GM12878 (cell line): ENCODE results near the gene NRXN3. TPM values are rescaled to one million over a fixed set of nuclear protein-coding genes. Genes with fewer than 3 reads are reported as not detected.

Source experiments
- ATAC-seq: fragments of 200-7000 bp; cut with Tn5 transposase; 3 replicates; pipeline ENCODE4 v1.9.1; 2020; ENCODE audit warnings: mild to moderate bottlenecking, moderate library complexity
- BruUV-seq: library from RNA; stranded (reverse); fragments of 400-500 nt; replicated peaks from 2 replicates; lab custom pipeline; 2021; lab: Mats Ljungman, UMichigan
- CTCF ChIA-PET: fragments of 300-600 bp; sonication (Branson Sonifier 250); formaldehyde crosslinking; extraction: SDS; loops from one replicate; lab custom pipeline; 2021; ENCODE audit warnings: inconsistent platforms; lab: Yijun Ruan, JAX
- POLR2A ChIA-PET: fragments of 350-600 bp; formaldehyde crosslinking; extraction: SDS; loops from one replicate; lab custom pipeline; 2021; ENCODE audit warnings: inconsistent platforms; lab: Charles Lee
- RAD21 ChIA-PET: fragments of 300-600 bp; sonication (Branson Sonifier 250); formaldehyde crosslinking; loops from one replicate; lab custom pipeline; 2023; ENCODE audit warnings: antibody characterized with exemption; ENCODE audit not compliant: unreplicated experiment; lab: Charles Lee
- SMC1A ChIA-PET: fragments of 300-600 bp; sonication (Branson Sonifier 250); formaldehyde crosslinking; loops from one replicate; lab custom pipeline; 2023; ENCODE audit not compliant: unreplicated experiment, uncharacterized antibody; lab: Charles Lee
- DNase-seq: peaks from one replicate; pipeline ENCODE4 v3.0.0-alpha.2; 2011; ENCODE audit warnings: low read depth, low spot score
- FAIRE-seq: peaks from 3 replicates; lab custom pipeline; 2011; peaks lifted over from hg19 to GRCh38; lab: Jason Lieb, UNC
- H2AFZ ChIP-seq: 2 replicates; pipeline ENCODE4 v1.6.0; 2011; ENCODE audit warnings: low read depth, low read length, control low read depth; ENCODE audit not compliant: control insufficient read depth
- H3K27ac ChIP-seq: 2 replicates; pipeline ENCODE4 v1.5.1; 2011; ENCODE audit warnings: control low read depth; ENCODE audit not compliant: control insufficient read depth, insufficient read depth
- H3K27me3 ChIP-seq, 2 experiments: replicated peaks in 1 of 2; 2 replicates each; pipeline versions ENCODE4 v1.6.0 to v1.6.1; 2011; ENCODE audit warnings: low read length in 1 of 2; ENCODE audit not compliant: control insufficient read depth in 2 of 2, insufficient read depth in 2 of 2
- H3K36me3 ChIP-seq, 2 experiments: 2 replicates each; pipeline ENCODE4 v1.5.1; 2011; ENCODE audit warnings: low read length in 1 of 2; ENCODE audit not compliant: control insufficient read depth in 2 of 2, insufficient read depth in 2 of 2
- H3K4me1 ChIP-seq: 2 replicates; pipeline ENCODE4 v1.6.1; 2011; ENCODE audit warnings: mild to moderate bottlenecking, low read length, moderate library complexity, mixed read lengths; ENCODE audit not compliant: control insufficient read depth, insufficient read depth
- H3K4me2 ChIP-seq: 2 replicates; pipeline ENCODE4 v1.6.0; 2011; ENCODE audit warnings: control low read depth; ENCODE audit not compliant: control insufficient read depth, insufficient read depth
- H3K4me3 ChIP-seq: fragments of 200-600 bp; sonication (generic); 2 replicates; pipeline ENCODE4 v1.5.1; 2016
- H3K79me2 ChIP-seq: 2 replicates; pipeline ENCODE4 v1.6.0; 2011; ENCODE audit warnings: low read length; ENCODE audit not compliant: control insufficient read depth, insufficient read depth
- H3K9ac ChIP-seq: 2 replicates; pipeline ENCODE4 v1.8.0; 2011; ENCODE audit warnings: low read length, control low read depth, mixed read lengths; ENCODE audit not compliant: control insufficient read depth, insufficient read depth
- H3K9me3 ChIP-seq: replicated peaks from 3 replicates; pipeline ENCODE4 v1.5.1; 2011; ENCODE audit warnings: mild to moderate bottlenecking, low read length; ENCODE audit not compliant: control insufficient read depth, insufficient read depth
- H4K20me1 ChIP-seq: 2 replicates; pipeline ENCODE4 v1.6.0; 2011; ENCODE audit not compliant: control insufficient read depth, insufficient read depth
- MTA3 ChIP-seq: IDR thresholded peaks from 2 replicates; pipeline ENCODE4 v1.6.1; 2012; ENCODE audit warnings: low read length, inconsistent platforms, borderline replicate concordance
- NFIC ChIP-seq: IDR thresholded peaks from 2 replicates; pipeline ENCODE4 v1.6.1; 2012; ENCODE audit warnings: low read depth, mild to moderate bottlenecking, inconsistent platforms, low read length, moderate library complexity
- NR2C1 ChIP-seq: fragments of 450-650 bp; IDR thresholded peaks from 2 replicates; pipeline ENCODE4 v1.6.1; 2017; ENCODE audit warnings: antibody characterized with exemption, mild to moderate bottlenecking, moderate library complexity
- NRF1 ChIP-seq: conservative IDR thresholded peaks from 2 replicates; pipeline ENCODE4 v1.6.1; 2011; ENCODE audit warnings: mild to moderate bottlenecking, low read depth, low read length, improper control_type of control experiment
- PAX8 ChIP-seq: fragments of 450-650 bp; IDR thresholded peaks from 2 replicates; pipeline ENCODE4 v1.6.1; 2017; ENCODE audit warnings: mild to moderate bottlenecking, moderate library complexity
- SIN3A ChIP-seq: IDR thresholded peaks from 2 replicates; pipeline ENCODE4 v1.6.1; 2012; ENCODE audit warnings: low read depth, low read length, improper control_type of control experiment
- SKIL ChIP-seq: fragments of 450-650 bp; IDR thresholded peaks from 2 replicates; pipeline ENCODE4 v1.6.1; 2017; ENCODE audit warnings: mild to moderate bottlenecking, low read depth, inconsistent platforms; ENCODE audit not compliant: poor library complexity, severe bottlenecking
- SREBF2 ChIP-seq: IDR thresholded peaks from 2 replicates; pipeline ENCODE4 v1.6.1; 2012; ENCODE audit warnings: mild to moderate bottlenecking, low read length
- TCF12 ChIP-seq: IDR thresholded peaks from 2 replicates; pipeline ENCODE4 v1.6.1; 2011; ENCODE audit warnings: low read depth, mild to moderate bottlenecking, low read length
- TCF7 ChIP-seq: IDR thresholded peaks from 2 replicates; pipeline ENCODE4 v1.6.1; 2014; ENCODE audit warnings: antibody characterized with exemption, borderline replicate concordance
- ZNF622 ChIP-seq: fragments of 450-650 bp; IDR thresholded peaks from 2 replicates; pipeline ENCODE4 v1.6.1; 2017; ENCODE audit warnings: mild to moderate bottlenecking, inconsistent platforms
- WGBS: methylation state at CpG from one replicate; pipeline ENCODE4 v1.1.6; 2016; ENCODE audit warnings: low lambda C conversion rate; ENCODE audit not compliant: insufficient replicate concordance, insufficient coverage; ENCODE audit errors: missing lambda C conversion rate; 5-methylcytosine and 5-hydroxymethylcytosine counted together
- in situ Hi-C: fragments of 300-500 bp; cut with MboI; formaldehyde crosslinking; loops from 9 replicates; pipeline ENCODE4 v1.14.3; 2018; ENCODE audit warnings: mixed read lengths
- intact Hi-C: fragments of 100-400 bp; cut with micrococcal nuclease; formaldehyde crosslinking; loops from one replicate; pipeline ENCODE4 v1.14.2; 2022; ENCODE audit not compliant: unreplicated experiment
- polyA plus RNA-seq, 11 experiments: library from polyadenylated mRNA; depleted of rRNA in 4 of 11; unstranded in 6 of 11; stranded (reverse) in 5 of 11; fragments of >200 nt; fragmentation: Nextera tagmentation in 4 of 11; fragmentation: Illumina TruSeq in 1 of 11; extraction: Ambion mirVana in 4 of 11; extraction: Trizol in 1 of 11; gene quantifications; 1 replicate in 1 of 11; 2 replicates in 10 of 11; pipeline versions ENCODE4 v1.2.1 to v1.2.3, GENCODE V29; 2011 to 2016; ENCODE audit warnings: inconsistent platforms in 2 of 11, missing spikeins in 2 of 11, low read depth in 1 of 11
- total RNA-seq, 4 experiments: library from RNA; depleted of rRNA in 3 of 4; stranded (reverse); fragments of >200 nt in 3 of 4; fragmentation: Illumina TruSeq in 1 of 4; extraction: Trizol in 1 of 4; gene quantifications; 2 replicates each; pipeline versions ENCODE4 v1.2.1 to v1.2.3, GENCODE V29; 2013 to 2021
- TF ChIP-seq, protein P1 (sequence below): IDR thresholded peaks from 2 replicates; pipeline ENCODE4 v1.6.1; 2011; ENCODE audit warnings: mild to moderate bottlenecking, low read depth, low read length, moderate library complexity; ENCODE audit not compliant: insufficient replicate concordance
- TF ChIP-seq, protein P2 (sequence below): fragments of 450-650 bp; IDR thresholded peaks from 2 replicates; pipeline ENCODE4 v1.6.1; 2016; ENCODE audit warnings: mild to moderate bottlenecking
- TF ChIP-seq, protein P3 (sequence below): fragments of 450-650 bp; conservative IDR thresholded peaks from 2 replicates; pipeline ENCODE4 v1.6.1; 2017; ENCODE audit warnings: mild to moderate bottlenecking, moderate library complexity
- TF ChIP-seq, protein P4 (sequence below): fragments of 450-650 bp; IDR thresholded peaks from 2 replicates; pipeline ENCODE4 v1.6.1; 2017; ENCODE audit warnings: mild to moderate bottlenecking, moderate library complexity

Gene NRXN3
- total and polyA plus RNA-seq, 10 of the 15 experiments (the other 5 are each of a cell fraction or from before 2014, with no cell fraction given), result 0.52 to 3.3 (median 1.4) TPM

- H3K36me3 ChIP-seq, result no peaks in the 10 kb centered on the region
- POLR2A ChIA-PET, result no interaction called here
- no peaks in the 10 kb centered on the region for H3K4me1 ChIP-seq
- no peaks in the 10 kb centered on the region for H4K20me1 ChIP-seq
- RAD21 ChIA-PET, result no interaction called here
- no peak for DNase-seq
- H3K27me3 ChIP-seq, result peaks cover 0 to 4% of the 10 kb centered on the region in 2 experiments; a peak in 3 of 4 replicates
- no peak overlapping the region for H3K4me2 ChIP-seq
- CTCF ChIA-PET, result no interaction called here
- H3K79me2 ChIP-seq, result no peaks in the 10 kb centered on the region
- intact Hi-C loops (no loop called here), in situ Hi-C loops (no loop called here)
- WGBS, result 52% methylated on average over 7 of the region's 7 CpGs
- SMC1A ChIA-PET, result no interaction called here
- no peak overlapping the region for H3K9ac ChIP-seq
- H3K27ac ChIP-seq, result no peak overlapping the region
- no peak for FAIRE-seq
- ATAC-seq, result no peak
- no peak overlapping the region for H3K4me3 ChIP-seq
- no peaks in the 10 kb centered on the region for H3K9me3 ChIP-seq
- no TSS peak for BruUV-seq
- no peak overlapping the region for H2AFZ ChIP-seq
- TF ChIP-seq, protein P1, sequence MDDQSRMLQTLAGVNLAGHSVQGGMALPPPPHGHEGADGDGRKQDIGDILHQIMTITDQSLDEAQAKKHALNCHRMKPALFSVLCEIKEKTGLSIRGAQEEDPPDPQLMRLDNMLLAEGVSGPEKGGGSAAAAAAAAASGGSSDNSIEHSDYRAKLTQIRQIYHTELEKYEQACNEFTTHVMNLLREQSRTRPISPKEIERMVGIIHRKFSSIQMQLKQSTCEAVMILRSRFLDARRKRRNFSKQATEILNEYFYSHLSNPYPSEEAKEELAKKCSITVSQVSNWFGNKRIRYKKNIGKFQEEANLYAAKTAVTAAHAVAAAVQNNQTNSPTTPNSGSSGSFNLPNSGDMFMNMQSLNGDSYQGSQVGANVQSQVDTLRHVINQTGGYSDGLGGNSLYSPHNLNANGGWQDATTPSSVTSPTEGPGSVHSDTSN, result no peak
- TF ChIP-seq SIN3A (no peak), NFIC (no peak), PAX8 (no peak), NR2C1 (no peak), NRF1 (no peak), ZNF622 (no peak), TCF12 (no peak), SKIL (no peak), TCF7 (no peak), SREBF2 (no peak), MTA3 (no peak)
- TF ChIP-seq, protein P2, sequence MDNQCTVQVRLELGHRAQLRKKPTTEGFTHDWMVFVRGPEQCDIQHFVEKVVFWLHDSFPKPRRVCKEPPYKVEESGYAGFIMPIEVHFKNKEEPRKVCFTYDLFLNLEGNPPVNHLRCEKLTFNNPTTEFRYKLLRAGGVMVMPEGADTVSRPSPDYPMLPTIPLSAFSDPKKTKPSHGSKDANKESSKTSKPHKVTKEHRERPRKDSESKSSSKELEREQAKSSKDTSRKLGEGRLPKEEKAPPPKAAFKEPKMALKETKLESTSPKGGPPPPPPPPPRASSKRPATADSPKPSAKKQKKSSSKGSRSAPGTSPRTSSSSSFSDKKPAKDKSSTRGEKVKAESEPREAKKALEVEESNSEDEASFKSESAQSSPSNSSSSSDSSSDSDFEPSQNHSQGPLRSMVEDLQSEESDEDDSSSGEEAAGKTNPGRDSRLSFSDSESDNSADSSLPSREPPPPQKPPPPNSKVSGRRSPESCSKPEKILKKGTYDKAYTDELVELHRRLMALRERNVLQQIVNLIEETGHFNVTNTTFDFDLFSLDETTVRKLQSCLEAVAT, result no peak
- TF ChIP-seq, protein P3, sequence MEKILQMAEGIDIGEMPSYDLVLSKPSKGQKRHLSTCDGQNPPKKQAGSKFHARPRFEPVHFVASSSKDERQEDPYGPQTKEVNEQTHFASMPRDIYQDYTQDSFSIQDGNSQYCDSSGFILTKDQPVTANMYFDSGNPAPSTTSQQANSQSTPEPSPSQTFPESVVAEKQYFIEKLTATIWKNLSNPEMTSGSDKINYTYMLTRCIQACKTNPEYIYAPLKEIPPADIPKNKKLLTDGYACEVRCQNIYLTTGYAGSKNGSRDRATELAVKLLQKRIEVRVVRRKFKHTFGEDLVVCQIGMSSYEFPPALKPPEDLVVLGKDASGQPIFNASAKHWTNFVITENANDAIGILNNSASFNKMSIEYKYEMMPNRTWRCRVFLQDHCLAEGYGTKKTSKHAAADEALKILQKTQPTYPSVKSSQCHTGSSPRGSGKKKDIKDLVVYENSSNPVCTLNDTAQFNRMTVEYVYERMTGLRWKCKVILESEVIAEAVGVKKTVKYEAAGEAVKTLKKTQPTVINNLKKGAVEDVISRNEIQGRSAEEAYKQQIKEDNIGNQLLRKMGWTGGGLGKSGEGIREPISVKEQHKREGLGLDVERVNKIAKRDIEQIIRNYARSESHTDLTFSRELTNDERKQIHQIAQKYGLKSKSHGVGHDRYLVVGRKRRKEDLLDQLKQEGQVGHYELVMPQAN, result no peak
- TF ChIP-seq, protein P4, sequence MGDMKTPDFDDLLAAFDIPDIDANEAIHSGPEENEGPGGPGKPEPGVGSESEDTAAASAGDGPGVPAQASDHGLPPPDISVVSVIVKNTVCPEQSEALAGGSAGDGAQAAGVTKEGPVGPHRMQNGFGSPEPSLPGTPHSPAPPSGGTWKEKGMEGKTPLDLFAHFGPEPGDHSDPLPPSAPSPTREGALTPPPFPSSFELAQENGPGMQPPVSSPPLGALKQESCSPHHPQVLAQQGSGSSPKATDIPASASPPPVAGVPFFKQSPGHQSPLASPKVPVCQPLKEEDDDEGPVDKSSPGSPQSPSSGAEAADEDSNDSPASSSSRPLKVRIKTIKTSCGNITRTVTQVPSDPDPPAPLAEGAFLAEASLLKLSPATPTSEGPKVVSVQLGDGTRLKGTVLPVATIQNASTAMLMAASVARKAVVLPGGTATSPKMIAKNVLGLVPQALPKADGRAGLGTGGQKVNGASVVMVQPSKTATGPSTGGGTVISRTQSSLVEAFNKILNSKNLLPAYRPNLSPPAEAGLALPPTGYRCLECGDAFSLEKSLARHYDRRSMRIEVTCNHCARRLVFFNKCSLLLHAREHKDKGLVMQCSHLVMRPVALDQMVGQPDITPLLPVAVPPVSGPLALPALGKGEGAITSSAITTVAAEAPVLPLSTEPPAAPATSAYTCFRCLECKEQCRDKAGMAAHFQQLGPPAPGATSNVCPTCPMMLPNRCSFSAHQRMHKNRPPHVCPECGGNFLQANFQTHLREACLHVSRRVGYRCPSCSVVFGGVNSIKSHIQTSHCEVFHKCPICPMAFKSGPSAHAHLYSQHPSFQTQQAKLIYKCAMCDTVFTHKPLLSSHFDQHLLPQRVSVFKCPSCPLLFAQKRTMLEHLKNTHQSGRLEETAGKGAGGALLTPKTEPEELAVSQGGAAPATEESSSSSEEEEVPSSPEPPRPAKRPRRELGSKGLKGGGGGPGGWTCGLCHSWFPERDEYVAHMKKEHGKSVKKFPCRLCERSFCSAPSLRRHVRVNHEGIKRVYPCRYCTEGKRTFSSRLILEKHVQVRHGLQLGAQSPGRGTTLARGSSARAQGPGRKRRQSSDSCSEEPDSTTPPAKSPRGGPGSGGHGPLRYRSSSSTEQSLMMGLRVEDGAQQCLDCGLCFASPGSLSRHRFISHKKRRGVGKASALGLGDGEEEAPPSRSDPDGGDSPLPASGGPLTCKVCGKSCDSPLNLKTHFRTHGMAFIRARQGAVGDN, result no peak
Measured at GRCh38 chr14:78172428-78172827, 2.3 kb downstream of the NRXN3 start.
